ENCODE results near the gene DDHD1. TPM values are rescaled to one million over a fixed set of nuclear protein-coding genes. Genes with fewer than 3 reads are reported as not detected.

The DDHD1 gene
- total RNA-seq, 1 donor from 2014 or later: 14.5 TPM

- Mint-ChIP-seq H3K27ac (ENCODE audit: unreplicated experiment) (no peak overlapping the region), H3K9me3 (ENCODE audit: unreplicated experiment) (peaks cover 2% of the 10 kb centered on the region), H3K27me3 (ENCODE audit: low read depth, unreplicated experiment) (no peaks in the 10 kb centered on the region), H3K4me1 (ENCODE audit: low read depth, unreplicated experiment) (peaks cover 43% of the 10 kb centered on the region), H3K36me3 (ENCODE audit: low read depth, unreplicated experiment) (peaks cover 14% of the 10 kb centered on the region), H3K4me3 (ENCODE audit: unreplicated experiment) (no peak overlapping the region)
- DNase-seq (ENCODE audit: low read depth): no peak
- Histone ChIP-seq H3K9ac (ENCODE audit: low read length) (no peak overlapping the region), H3K9me3 (ENCODE audit: insufficient read depth, low read depth, low read length) (no peaks in the 10 kb centered on the region), H2AFZ (ENCODE audit: low read depth, low read length) (no peak overlapping the region), H3K27ac (ENCODE audit: low read depth, low read length) (no peak overlapping the region), H3K27me3 (ENCODE audit: insufficient read depth, low read length) (no peaks in the 10 kb centered on the region), H3K4me3 (ENCODE audit: insufficient read depth, low read depth, low read length) (no peak overlapping the region), H3K4me2 (ENCODE audit: low read length) (no peak overlapping the region), H3K4me1 (ENCODE audit: insufficient read depth, low read length) (peaks cover 12% of the 10 kb centered on the region), H3K79me2 (ENCODE audit: insufficient read depth, low read length) (no peaks in the 10 kb centered on the region), H4K20me1 (ENCODE audit: insufficient read depth, low read length) (no peaks in the 10 kb centered on the region), H3K36me3 (ENCODE audit: insufficient read depth, low read length) (no peaks in the 10 kb centered on the region)
- TF ChIP-seq CTCF (IDR thresholded peaks at IDR 0.05; ENCODE audit: insufficient read depth, low read depth, low read length): no peak
- TF ChIP-seq EZH2 (IDR thresholded peaks at IDR 0.05; ENCODE audit: insufficient read depth, low read length): no peak
- no peak for FAIRE-seq
Measured at GRCh38 chr14:53038629-53039028, 114.5 kb downstream of the DDHD1 start.

DNA sequence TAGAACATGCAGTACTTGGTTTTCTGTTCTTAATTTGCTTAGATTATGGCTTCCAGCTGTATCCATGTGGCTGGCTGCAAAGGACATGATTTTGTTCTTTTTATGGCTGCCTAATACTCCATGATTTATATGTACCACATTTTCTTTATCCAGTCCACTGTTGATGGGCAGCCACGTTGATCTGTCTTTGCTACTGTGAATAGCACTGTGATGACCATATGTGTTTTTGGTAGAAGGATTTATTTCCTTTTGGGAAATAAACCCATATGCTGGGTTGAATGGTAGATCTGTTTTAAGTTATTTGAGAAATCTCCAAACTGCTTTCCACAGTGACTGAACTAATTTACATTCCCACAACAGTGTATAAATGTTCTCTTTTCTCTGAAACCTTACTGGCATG, 116.1 kb downstream of the DDHD1 start:
- peaks cover 8% of the 10 kb centered on the region for H3K4me1 ChIP-seq (ENCODE audit: insufficient read depth, low read length)
- TF ChIP-seq EZH2 (IDR thresholded peaks at IDR 0.05; ENCODE audit: insufficient read depth, low read length) (no peak), CTCF (IDR thresholded peaks at IDR 0.05; ENCODE audit: insufficient read depth, low read depth, low read length) (no peak)
- H3K79me2 ChIP-seq (ENCODE audit: insufficient read depth, low read length): no peaks in the 10 kb centered on the region
- no peak overlapping the region for H3K4me3 ChIP-seq (ENCODE audit: insufficient read depth, low read depth, low read length)
- no peaks in the 10 kb centered on the region for H3K36me3 ChIP-seq (ENCODE audit: insufficient read depth, low read length)
- H3K27me3 ChIP-seq (ENCODE audit: insufficient read depth, low read length): no peaks in the 10 kb centered on the region
- Mint-ChIP-seq H3K4me1 (ENCODE audit: low read depth, unreplicated experiment) (peaks cover 45% of the 10 kb centered on the region), H3K27ac (ENCODE audit: unreplicated experiment) (no peak overlapping the region), H3K4me3 (ENCODE audit: unreplicated experiment) (no peak overlapping the region), H3K36me3 (ENCODE audit: low read depth, unreplicated experiment) (peaks cover 14% of the 10 kb centered on the region), H3K9me3 (ENCODE audit: unreplicated experiment) (peaks cover 2% of the 10 kb centered on the region), H3K27me3 (ENCODE audit: low read depth, unreplicated experiment) (no peaks in the 10 kb centered on the region)
- no peak for DNase-seq (ENCODE audit: low read depth)
- no peak overlapping the region for H2AFZ ChIP-seq (ENCODE audit: low read depth, low read length)
- FAIRE-seq: no peak
- no peaks in the 10 kb centered on the region for H3K9me3 ChIP-seq (ENCODE audit: insufficient read depth, low read depth, low read length)
- no peaks in the 10 kb centered on the region for H4K20me1 ChIP-seq (ENCODE audit: insufficient read depth, low read length)
- H3K4me2 ChIP-seq (ENCODE audit: low read length): no peak overlapping the region
- H3K9ac ChIP-seq (ENCODE audit: low read length): no peak overlapping the region
- H3K27ac ChIP-seq (ENCODE audit: low read depth, low read length): no peak overlapping the region

GRCh38 chr14:53035336-53036210, 117.5 kb downstream of the DDHD1 start:
- no peak overlapping the region for H2AFZ ChIP-seq (ENCODE audit: low read depth, low read length)
- Mint-ChIP-seq H3K27me3 (ENCODE audit: low read depth, unreplicated experiment) (no peaks in the 10 kb centered on the region), H3K27ac (ENCODE audit: unreplicated experiment) (peak overlapping the region; percentile 80), H3K4me3 (ENCODE audit: unreplicated experiment) (no peak overlapping the region), H3K4me1 (ENCODE audit: low read depth, unreplicated experiment) (peaks cover 49% of the 10 kb centered on the region), H3K9me3 (ENCODE audit: unreplicated experiment) (peaks cover 2% of the 10 kb centered on the region), H3K36me3 (ENCODE audit: low read depth, unreplicated experiment) (peaks cover 11% of the 10 kb centered on the region)
- FAIRE-seq: peak; percentile 63
- peaks cover 14% of the 10 kb centered on the region for H3K4me1 ChIP-seq (ENCODE audit: insufficient read depth, low read length)
- H3K4me2 ChIP-seq (ENCODE audit: low read length): no peak overlapping the region
- no peaks in the 10 kb centered on the region for H3K79me2 ChIP-seq (ENCODE audit: insufficient read depth, low read length)
- H3K36me3 ChIP-seq (ENCODE audit: insufficient read depth, low read length): no peaks in the 10 kb centered on the region
- no peaks in the 10 kb centered on the region for H3K27me3 ChIP-seq (ENCODE audit: insufficient read depth, low read length)
- TF ChIP-seq EZH2 (IDR thresholded peaks at IDR 0.05; ENCODE audit: insufficient read depth, low read length) (no peak), CTCF (IDR thresholded peaks at IDR 0.05; ENCODE audit: insufficient read depth, low read depth, low read length) (no peak)
- H4K20me1 ChIP-seq (ENCODE audit: insufficient read depth, low read length): no peaks in the 10 kb centered on the region
- H3K9ac ChIP-seq (ENCODE audit: low read length): no peak overlapping the region
- no peak overlapping the region for H3K4me3 ChIP-seq (ENCODE audit: insufficient read depth, low read depth, low read length)
- DNase-seq (ENCODE audit: low read depth): peak; percentile 21
- H3K9me3 ChIP-seq (ENCODE audit: insufficient read depth, low read depth, low read length): no peaks in the 10 kb centered on the region
- no peak overlapping the region for H3K27ac ChIP-seq (ENCODE audit: low read depth, low read length)

Measured in astrocyte (in vitro differentiated cells and primary cell).